ENCODE measurements around the gene USP19. TPM values are rescaled to one million over a fixed set of nuclear protein-coding genes. Genes with fewer than 3 reads are reported as not detected.

USP19 gene
- polyA plus RNA-seq, 6 donors from 2014 or later, result 19.6 to 36.0 (median 23.6) TPM

GRCh38 chr3:49157289-49157688, 36.7 kb upstream of the USP19 start:
- Mint-ChIP-seq H3K27me3 (no peaks in the 10 kb centered on the region), H3K4me3 (no peak overlapping the region), H3K4me1 (peaks cover 6 to 7% (median 7%) of the 10 kb centered on the region in 3 donors), H3K27ac (no peak overlapping the region), H3K36me3 (no peaks in the 10 kb centered on the region), H3K9me3 (no peaks in the 10 kb centered on the region)
- DNase-seq (no peak), ATAC-seq (ENCODE audit: low read depth in 2 of 2) (no peak)

DNA sequence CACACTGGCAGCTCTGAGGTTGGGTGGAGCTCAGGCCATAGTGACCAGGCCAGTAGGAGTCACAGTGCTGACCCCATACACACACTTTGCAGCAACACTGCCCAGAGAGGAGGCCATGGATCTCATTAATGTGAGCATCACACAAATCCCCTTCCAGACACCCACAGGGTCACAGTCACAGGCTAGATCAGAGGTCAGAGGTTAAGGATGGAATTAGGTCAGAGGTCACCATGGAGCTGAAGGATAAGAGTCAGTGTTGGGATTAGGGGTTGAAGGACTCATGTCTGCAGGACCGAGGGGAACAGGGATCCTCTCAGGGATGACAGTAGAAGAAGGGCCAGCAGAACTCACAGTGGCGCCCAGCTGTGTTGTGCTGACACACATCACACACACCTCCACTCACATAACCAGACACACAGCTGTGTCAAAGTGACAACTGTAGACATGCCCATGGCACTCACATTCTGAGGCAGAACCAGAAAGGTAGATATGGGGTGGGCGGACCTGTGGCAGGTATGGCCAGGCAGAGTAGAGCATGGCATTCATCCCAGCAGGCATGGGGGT, 32.8 kb upstream of the USP19 start:
- peak overlapping the region in 1 of 6 donors; percentile 77 for H3K27ac Mint-ChIP-seq
- H3K4me3 Mint-ChIP-seq, result no peak overlapping the region
- no peaks in the 10 kb centered on the region for H3K36me3 Mint-ChIP-seq
- no peaks in the 10 kb centered on the region for H3K27me3 Mint-ChIP-seq
- ATAC-seq (ENCODE audit: low read depth in 2 of 2), result no peak
- H3K9me3 Mint-ChIP-seq, result no peaks in the 10 kb centered on the region
- no peak for DNase-seq
- peaks cover 4 to 6% (median 5%) of the 10 kb centered on the region in 3 donors for H3K4me1 Mint-ChIP-seq

DNA sequence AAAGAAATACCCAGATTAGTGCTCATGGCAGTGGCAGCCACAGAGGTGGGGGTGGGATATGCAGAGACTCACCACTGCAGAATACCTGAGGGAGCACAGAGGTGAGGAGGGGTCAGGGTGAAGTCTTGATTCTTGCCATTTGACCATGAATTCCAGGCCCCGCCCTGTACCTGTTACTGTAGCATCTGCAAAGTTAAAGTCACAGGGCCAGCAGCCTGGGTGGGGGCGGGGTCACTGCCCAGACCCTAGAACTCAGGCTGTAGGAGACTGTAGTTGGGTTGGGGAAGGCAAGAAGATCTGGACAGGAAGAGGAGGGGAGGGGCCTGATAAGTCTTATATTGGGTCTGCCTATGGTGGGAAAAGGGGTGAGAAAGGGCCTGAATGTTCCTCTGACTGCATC, 31.0 kb upstream of the USP19 start:
- Mint-ChIP-seq H3K27ac (peak overlapping the region in 1 of 6 donors; percentile 27), H3K9me3 (no peaks in the 10 kb centered on the region), H3K36me3 (no peaks in the 10 kb centered on the region), H3K27me3 (no peaks in the 10 kb centered on the region), H3K4me1 (peaks cover 0 to 5% (median 0%) of the 10 kb centered on the region in 3 donors), H3K4me3 (no peak overlapping the region)
- no peak for ATAC-seq (ENCODE audit: low read depth in 2 of 2)
- DNase-seq, result no peak

- Mint-ChIP-seq H3K36me3 (no peaks in the 10 kb centered on the region), H3K27me3 (no peaks in the 10 kb centered on the region), H3K4me1 (peaks cover 0 to 5% (median 0%) of the 10 kb centered on the region in 3 donors), H3K4me3 (no peak overlapping the region), H3K9me3 (no peaks in the 10 kb centered on the region), H3K27ac (no peak overlapping the region)
- DNase-seq (no peak), ATAC-seq (ENCODE audit: low read depth in 2 of 2) (no peak)
Measured at GRCh38 chr3:49148159-49148558, 27.5 kb upstream of the USP19 start.

GRCh38 chr3:49140080-49140479, 19.5 kb upstream of the USP19 start:
- no peak for DNase-seq
- peaks cover 23 to 43% (median 33%) of the 10 kb centered on the region in 3 donors for H3K27me3 Mint-ChIP-seq
- ATAC-seq (ENCODE audit: low read depth in 2 of 2), result no peak
- H3K9me3 Mint-ChIP-seq, result peaks cover 6 to 19% (median 16%) of the 10 kb centered on the region in 7 donors
- peaks cover 5 to 15% of the 10 kb centered on the region in 2 donors for H3K36me3 Mint-ChIP-seq
- H3K4me3 Mint-ChIP-seq, result no peak overlapping the region
- peak overlapping the region in 1 of 6 donors; percentile 68 for H3K27ac Mint-ChIP-seq
- no peaks in the 10 kb centered on the region for H3K4me1 Mint-ChIP-seq

- Mint-ChIP-seq H3K27me3 (peaks cover 26 to 68% (median 55%) of the 10 kb centered on the region in 3 donors), H3K4me1 (peaks cover 8 to 10% (median 9%) of the 10 kb centered on the region in 3 donors), H3K9me3 (peaks cover 0 to 2% (median 0%) of the 10 kb centered on the region in 7 donors), H3K4me3 (no peak overlapping the region), H3K36me3 (no peaks in the 10 kb centered on the region), H3K27ac (peak overlapping the region in 1 of 6 donors; percentile 65)
- no peak for DNase-seq
- ATAC-seq (ENCODE audit: low read depth in 2 of 2), result no peak
Measured at GRCh38 chr3:49135499-49135898, 14.9 kb upstream of the USP19 start.

GRCh38 chr3:49134471-49135265, 14.0 kb upstream of the USP19 start:
- no peak for ATAC-seq (ENCODE audit: low read depth in 2 of 2)
- DNase-seq, result no peak
- peak overlapping the region in 1 of 8 donors; percentile 24 for H3K4me3 Mint-ChIP-seq

DNA sequence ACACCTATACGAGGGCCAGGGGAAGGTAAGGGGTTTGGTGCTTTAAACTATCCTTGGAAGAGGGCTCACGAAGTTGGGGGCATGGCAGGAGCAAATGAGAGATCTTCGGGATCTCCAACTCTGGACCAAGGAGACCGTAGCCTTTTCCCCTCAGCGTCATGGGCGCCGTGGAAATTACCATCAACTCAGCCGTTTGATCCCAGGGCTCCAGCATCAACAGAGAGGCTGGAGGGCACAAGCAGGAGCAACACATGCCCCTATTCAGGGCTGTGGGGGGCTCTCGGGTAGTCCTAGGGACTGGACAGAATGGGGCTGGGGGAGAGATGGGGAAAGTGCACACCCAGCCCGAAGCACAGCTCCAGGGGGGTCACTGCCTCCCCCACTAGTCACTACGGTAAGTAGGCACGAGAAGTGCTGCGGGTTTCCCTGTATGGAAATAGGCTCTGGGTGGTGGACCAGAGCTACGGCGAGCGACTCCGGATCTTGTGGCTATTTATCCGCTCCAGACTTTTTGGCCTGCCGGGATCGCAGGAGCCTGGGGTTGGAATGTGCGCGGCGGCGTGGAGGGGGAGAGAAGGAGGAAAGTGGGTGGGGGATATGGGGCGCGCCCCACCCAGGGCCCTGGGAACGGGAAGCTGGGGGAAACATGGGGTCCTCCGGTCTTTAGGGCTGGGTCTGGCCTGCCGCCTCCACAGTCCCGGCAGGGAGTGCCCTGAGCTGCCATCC, 12.8 kb upstream of the USP19 start:
- no peaks in the 10 kb centered on the region for H3K36me3 Mint-ChIP-seq
- H3K27ac Mint-ChIP-seq, result peak overlapping the region in 1 of 6 donors; percentile 30
- peaks cover 8 to 10% (median 9%) of the 10 kb centered on the region in 3 donors for H3K4me1 Mint-ChIP-seq
- ATAC-seq (ENCODE audit: low read depth in 2 of 2), result no peak
- H3K9me3 Mint-ChIP-seq, result no peaks in the 10 kb centered on the region
- no peak for DNase-seq
- H3K4me3 Mint-ChIP-seq, result peak overlapping the region in 4 of 8 donors; percentile 32 to 73 (median 51)
- H3K27me3 Mint-ChIP-seq, result peaks cover 23 to 65% (median 56%) of the 10 kb centered on the region in 3 donors

More at GRCh38 chr3:49134471-49135265, 14.0 kb upstream of the USP19 start:
- peaks cover 23 to 60% (median 56%) of the 10 kb centered on the region in 3 donors for H3K27me3 Mint-ChIP-seq
- peaks cover 8 to 10% (median 9%) of the 10 kb centered on the region in 3 donors for H3K4me1 Mint-ChIP-seq
- H3K9me3 Mint-ChIP-seq, result no peaks in the 10 kb centered on the region
- H3K36me3 Mint-ChIP-seq, result no peaks in the 10 kb centered on the region
- peak overlapping the region in 1 of 6 donors; percentile 20 for H3K27ac Mint-ChIP-seq

DNA sequence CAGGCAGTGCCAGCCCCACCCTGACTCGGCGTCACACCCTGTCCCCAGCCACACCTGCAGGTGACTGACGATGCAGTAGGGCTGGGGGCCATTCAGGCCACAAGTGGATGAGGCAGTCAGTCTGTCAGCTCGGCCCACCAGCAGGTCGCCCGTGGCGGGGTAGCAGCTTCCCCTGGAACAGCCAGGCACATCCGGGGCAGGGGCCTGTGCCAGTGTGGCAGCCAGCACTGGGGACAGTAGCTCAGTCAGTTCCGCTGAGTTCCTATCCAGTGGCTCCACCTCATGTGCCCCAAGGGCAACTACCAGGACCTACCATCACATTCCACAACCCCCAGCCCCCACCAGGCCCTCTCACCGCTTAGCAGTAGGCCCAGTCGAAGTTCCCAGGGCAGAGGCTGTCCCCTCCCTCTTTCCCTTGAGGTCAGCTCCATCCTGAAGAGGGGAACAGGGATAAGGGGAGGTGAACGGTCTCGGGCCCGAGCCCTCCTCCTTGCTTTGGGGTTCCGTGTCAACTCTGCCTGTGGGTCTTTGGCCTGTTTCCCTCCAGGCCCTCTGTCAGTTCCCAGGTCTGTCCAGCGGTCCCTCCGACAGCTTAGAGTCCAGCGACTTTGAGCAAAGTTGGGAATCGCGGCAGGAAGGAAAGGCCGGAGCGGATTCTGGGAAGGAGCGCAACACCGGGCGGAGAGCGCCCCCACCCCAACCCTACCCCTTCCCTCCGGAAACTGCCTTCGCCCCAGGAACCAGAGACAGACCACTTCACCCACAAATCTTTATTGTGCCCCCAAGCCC, 12.0 kb upstream of the USP19 start, which contains the start of gene LAMB2:
Gene LAMB2, minus strand, starts transcription at position 614 of the 789 bp plus-strand sequence. Its CDS starts 183 bp downstream, at position 431.
- no peaks in the 10 kb centered on the region for H3K36me3 Mint-ChIP-seq
- no peaks in the 10 kb centered on the region for H3K9me3 Mint-ChIP-seq
- peak within 1 kb of the TSS in 4 of 8 donors; percentile 32 to 73 (median 51) for H3K4me3 Mint-ChIP-seq
- no peak for DNase-seq
- H3K27ac Mint-ChIP-seq, result peak within 1 kb of the TSS in 1 of 6 donors; percentile 30
- ATAC-seq (ENCODE audit: low read depth in 2 of 2), result peak; percentile 34 to 55
- H3K4me1 Mint-ChIP-seq, result peaks cover 8 to 10% (median 9%) of the 10 kb centered on the region in 3 donors
- H3K27me3 Mint-ChIP-seq, result peaks cover 23 to 58% (median 48%) of the 10 kb centered on the region in 3 donors

DNA sequence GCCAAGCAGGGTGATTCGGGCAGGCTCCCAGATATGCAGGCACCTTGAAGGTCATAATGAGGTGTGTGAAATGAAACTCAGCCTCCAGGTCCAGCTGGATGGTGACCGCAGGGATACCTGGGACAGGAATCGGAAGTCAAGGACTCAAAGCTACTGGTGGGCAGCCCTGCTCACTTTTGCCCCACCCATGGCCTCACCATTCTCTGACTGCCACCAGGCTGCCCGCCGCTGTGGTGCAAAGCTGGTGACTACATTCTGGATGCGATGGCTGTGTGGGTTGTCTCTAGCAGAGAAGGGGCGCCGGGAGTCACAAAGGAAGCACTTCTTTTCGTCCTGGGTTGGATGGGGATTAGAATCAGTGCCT, 11.4 kb upstream of the USP19 start:
- H3K9me3 Mint-ChIP-seq, result no peaks in the 10 kb centered on the region
- H3K27ac Mint-ChIP-seq, result no peak overlapping the region
- peaks cover 8 to 10% (median 9%) of the 10 kb centered on the region in 3 donors for H3K4me1 Mint-ChIP-seq
- H3K36me3 Mint-ChIP-seq, result no peaks in the 10 kb centered on the region
- H3K4me3 Mint-ChIP-seq, result no peak overlapping the region
- DNase-seq (no peak), ATAC-seq (ENCODE audit: low read depth in 2 of 2) (no peak)
- peaks cover 23 to 55% (median 43%) of the 10 kb centered on the region in 3 donors for H3K27me3 Mint-ChIP-seq

DNA sequence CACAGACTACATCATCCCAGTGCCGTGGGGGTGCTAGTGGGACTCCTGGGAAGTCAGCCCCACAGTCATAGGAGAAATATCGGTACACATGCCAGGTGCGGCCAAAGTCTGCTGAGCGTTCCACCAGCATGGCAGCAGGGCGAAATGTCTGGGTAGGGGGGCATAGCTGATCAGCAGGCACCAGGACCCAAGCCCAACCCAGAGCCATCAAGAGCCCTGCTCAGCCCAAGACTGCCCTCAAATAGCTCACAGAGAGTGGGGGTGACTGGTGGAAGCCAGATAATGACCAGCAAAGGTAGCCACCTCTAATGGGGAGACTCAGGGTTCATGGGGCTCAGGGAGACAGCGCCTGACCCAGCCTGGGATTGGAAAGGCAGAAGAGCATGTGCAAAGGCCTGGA, 11.0 kb upstream of the USP19 start:
- Mint-ChIP-seq H3K9me3 (no peaks in the 10 kb centered on the region), H3K4me3 (peak overlapping the region in 1 of 8 donors; percentile 48), H3K27ac (no peak overlapping the region), H3K4me1 (peaks cover 8 to 10% (median 9%) of the 10 kb centered on the region in 3 donors), H3K27me3 (peaks cover 23 to 55% (median 43%) of the 10 kb centered on the region in 3 donors), H3K36me3 (no peaks in the 10 kb centered on the region)
- ATAC-seq (ENCODE audit: low read depth in 2 of 2) (no peak), DNase-seq (no peak)

DNA sequence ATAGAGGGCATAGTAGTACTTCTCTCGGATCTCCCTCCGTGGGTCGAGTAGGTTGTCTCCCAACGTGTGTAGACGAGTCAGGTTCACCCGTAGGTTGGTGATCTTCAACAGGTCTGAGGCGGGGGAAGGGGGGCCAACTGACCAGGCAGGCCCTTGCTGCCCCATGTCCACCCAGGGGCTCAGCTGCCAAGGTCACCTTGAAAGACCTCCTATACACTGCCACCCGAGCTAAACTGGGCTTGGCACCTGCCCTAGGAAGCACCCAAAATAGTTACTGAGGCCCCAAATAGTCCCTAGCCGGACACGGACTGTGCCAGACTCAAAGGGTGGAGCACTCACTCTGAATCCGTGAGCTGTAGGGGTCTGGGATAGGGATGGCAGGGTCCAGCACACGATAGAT, 10.4 kb upstream of the USP19 start:
- DNase-seq (no peak), ATAC-seq (ENCODE audit: low read depth in 2 of 2) (no peak)
- peak overlapping the region in 1 of 6 donors; percentile 59 for H3K27ac Mint-ChIP-seq
- H3K9me3 Mint-ChIP-seq, result no peaks in the 10 kb centered on the region
- H3K27me3 Mint-ChIP-seq, result peaks cover 23 to 55% (median 43%) of the 10 kb centered on the region in 3 donors
- H3K36me3 Mint-ChIP-seq, result no peaks in the 10 kb centered on the region
- no peak overlapping the region for H3K4me3 Mint-ChIP-seq
- peaks cover 8 to 10% (median 9%) of the 10 kb centered on the region in 3 donors for H3K4me1 Mint-ChIP-seq
